D721Med (cell line): ENCODE measurements around the gene SLC12A2.

Experiments used
- DNase-seq: peaks from one replicate; pipeline ENCODE4 v3.0.0; 2011; ENCODE audit warnings: low spot score; ENCODE audit not compliant: insufficient read length
- FAIRE-seq: peaks from 2 replicates; lab custom pipeline; 2011; peaks lifted over from hg19 to GRCh38; lab: Jason Lieb, UNC
- TF ChIP-seq, protein P1 (sequence below): IDR thresholded peaks from 2 replicates; pipeline ENCODE4 v1.5.1; 2012; ENCODE audit warnings: mild to moderate bottlenecking, control low read depth; ENCODE audit not compliant: insufficient read depth; ENCODE audit errors: missing control alignments

Gene SLC12A2

GRCh38 chr5:128174951-128175350 lies 91.4 kb downstream of the SLC12A2 start:
- FAIRE-seq, result no peak
- TF ChIP-seq, protein P1, sequence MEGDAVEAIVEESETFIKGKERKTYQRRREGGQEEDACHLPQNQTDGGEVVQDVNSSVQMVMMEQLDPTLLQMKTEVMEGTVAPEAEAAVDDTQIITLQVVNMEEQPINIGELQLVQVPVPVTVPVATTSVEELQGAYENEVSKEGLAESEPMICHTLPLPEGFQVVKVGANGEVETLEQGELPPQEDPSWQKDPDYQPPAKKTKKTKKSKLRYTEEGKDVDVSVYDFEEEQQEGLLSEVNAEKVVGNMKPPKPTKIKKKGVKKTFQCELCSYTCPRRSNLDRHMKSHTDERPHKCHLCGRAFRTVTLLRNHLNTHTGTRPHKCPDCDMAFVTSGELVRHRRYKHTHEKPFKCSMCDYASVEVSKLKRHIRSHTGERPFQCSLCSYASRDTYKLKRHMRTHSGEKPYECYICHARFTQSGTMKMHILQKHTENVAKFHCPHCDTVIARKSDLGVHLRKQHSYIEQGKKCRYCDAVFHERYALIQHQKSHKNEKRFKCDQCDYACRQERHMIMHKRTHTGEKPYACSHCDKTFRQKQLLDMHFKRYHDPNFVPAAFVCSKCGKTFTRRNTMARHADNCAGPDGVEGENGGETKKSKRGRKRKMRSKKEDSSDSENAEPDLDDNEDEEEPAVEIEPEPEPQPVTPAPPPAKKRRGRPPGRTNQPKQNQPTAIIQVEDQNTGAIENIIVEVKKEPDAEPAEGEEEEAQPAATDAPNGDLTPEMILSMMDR, result no peak
- DNase-seq, result no peak

- FAIRE-seq (no peak), DNase-seq (no peak)
- TF ChIP-seq, protein P1, result no peak
These were observed 108.8 kb downstream of the SLC12A2 start for GRCh38 chr5:128192368-128192767.

GRCh38 chr5:128193665-128194390 lies 110.3 kb downstream of the SLC12A2 start:
- no peak for FAIRE-seq
- TF ChIP-seq, protein P1, result no peak
- DNase-seq, result no peak

- FAIRE-seq (no peak), DNase-seq (no peak)
- TF ChIP-seq, protein P1, result no peak
These were observed 111.8 kb downstream of the SLC12A2 start for GRCh38 chr5:128195316-128195715.

- DNase-seq (no peak), FAIRE-seq (no peak)
- TF ChIP-seq, protein P1, result no peak
These were observed 112.5 kb downstream of the SLC12A2 start for GRCh38 chr5:128196080-128196479.

GRCh38 chr5:128196791-128197190 lies 113.2 kb downstream of the SLC12A2 start:
- FAIRE-seq, result no peak
- TF ChIP-seq, protein P1, result no peak
- DNase-seq, result no peak

DNA sequence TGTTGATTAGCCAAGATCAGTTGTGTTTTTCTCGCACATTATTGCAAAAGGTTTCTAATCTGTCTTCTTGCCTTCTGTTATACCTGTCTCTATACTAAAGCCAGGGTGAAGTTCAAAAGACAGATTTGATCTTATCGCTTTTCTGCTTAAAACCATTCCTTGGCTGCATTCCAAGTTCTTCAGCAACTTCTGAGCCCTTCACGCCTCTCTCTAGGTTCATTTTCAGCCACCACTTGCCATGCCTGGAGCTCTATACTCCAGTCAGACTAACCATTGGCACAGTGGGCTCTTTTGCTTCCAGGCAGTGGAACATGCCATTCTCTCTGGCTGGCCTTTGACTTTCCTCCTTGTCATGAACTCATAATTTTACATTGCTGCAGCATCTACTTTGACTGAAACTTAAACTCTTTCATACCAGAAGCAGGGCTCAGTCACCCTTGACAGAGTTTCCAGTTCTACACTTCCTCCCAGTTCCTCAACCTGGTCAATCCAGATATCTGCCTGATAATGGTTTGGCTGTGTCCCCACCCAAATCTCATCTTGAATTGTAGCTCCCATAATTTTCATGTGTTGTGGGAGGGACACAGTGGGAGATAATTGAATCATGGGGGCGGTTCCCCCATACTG lies 114.4 kb downstream of the SLC12A2 start:
- TF ChIP-seq, protein P1, result no peak
- FAIRE-seq, result no peak
- no peak for DNase-seq
